RPMI8226 (cell line): ENCODE results near the gene SCGB1D1.

Experiments
- DNase-seq: peaks from one replicate; pipeline ENCODE4 v3.0.0-alpha.2; 2015

SCGB1D1 gene

DNA sequence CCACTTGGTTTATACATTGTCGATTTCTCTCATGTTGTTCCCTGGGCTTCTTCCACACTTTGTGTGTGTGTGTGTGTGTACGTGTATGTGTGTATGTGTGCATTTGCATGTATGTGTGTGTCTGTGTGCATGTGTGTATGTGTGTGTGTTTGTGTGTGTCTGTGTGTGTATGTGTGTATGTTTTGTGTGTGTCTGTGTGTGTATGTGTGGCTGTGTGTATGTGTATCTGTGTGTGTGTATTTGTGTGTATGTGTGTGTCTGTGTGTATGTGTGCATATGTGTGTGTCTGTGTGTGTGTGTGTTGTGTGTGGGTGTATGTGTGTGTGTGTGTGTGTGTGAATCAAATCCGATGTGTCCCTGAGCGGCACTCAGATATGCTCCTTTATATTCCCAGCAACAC, 47.5 kb downstream of the SCGB1D1 start:
- no peak for DNase-seq

DNA sequence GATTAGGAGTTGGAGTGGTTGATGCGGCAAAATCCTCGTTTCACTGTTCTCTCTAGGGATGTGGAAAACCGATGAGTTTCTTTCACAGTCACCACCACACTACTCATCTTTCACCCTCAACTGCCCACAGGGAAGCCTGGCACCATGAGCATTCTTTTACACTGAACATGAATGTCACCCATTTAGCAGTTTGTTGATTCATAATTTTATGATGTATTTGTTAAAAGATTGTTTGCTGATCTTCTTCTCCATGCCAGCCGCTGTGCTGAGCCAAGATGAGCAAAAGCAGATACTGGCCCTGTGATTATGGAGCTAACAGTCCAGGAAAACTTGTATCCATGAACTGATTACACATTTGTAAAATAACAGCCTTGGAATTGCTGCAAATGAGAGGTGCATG, 48.1 kb downstream of the SCGB1D1 start:
- no peak for DNase-seq

DNA sequence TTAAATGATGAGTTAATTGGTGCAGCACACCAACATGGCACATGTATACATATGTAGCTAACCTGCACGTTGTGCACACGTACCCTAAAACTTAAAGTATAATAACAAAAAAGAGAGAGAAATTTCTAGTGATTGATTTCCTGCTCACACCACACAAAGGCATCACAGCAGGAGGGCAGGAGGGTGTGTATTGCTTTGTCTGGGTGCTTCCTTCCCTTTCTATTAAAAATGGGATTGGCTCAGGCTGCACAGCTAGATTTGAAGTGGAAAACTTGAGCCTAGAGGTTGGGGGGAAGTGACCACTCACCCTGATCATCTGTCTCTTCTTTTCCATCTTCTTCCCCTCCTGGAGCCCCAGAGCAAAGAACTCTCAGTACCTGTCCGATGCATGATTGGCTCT, 51.1 kb downstream of the SCGB1D1 start:
- no peak for DNase-seq

DNA sequence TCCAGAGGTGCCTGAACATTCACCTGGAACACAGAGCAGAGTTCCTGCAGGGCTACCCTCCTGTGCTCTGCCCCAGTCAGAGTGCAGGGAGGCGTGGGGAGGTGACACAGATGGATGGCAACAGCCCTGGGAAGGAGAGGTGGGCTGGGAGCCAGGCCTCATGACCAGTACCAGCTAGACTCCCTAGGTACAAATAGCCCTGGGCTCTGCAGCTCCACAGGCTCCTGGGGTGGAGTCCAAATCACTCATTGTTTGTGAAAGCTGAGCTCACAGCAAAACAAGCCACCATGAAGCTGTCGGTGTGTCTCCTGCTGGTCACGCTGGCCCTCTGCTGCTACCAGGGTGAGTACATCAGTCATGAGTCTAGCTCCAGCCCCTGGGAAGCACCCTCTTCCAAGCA, 52.0 kb downstream of the SCGB1D1 start, which contains the start of gene SCGB1D2:
SCGB1D2 (plus strand) TSS at position 219 of the 400 bp plus-strand sequence; CDS start at position 288, 69 bp downstream.
- DNase-seq: no peak
